Type B pancreatic cell (in vitro differentiated cells): ENCODE results near the gene DCHS1. TPM values are rescaled to one million over a fixed set of nuclear protein-coding genes. Genes with fewer than 3 reads are reported as not detected.

Experiments used
- DNase-seq: peaks from one replicate; pipeline ENCODE4 v3.0.0; 2021; ENCODE audit warnings: mixed read lengths; ENCODE audit not compliant: unreplicated experiment; ENCODE audit errors: extremely low spot score
- H3K27ac Mint-ChIP-seq: 2 replicates; pipeline ENCODE4 v1.8.0; 2021; ENCODE audit warnings: mild to moderate bottlenecking, mixed read lengths
- H3K27me3 Mint-ChIP-seq: 2 replicates; pipeline ENCODE4 v1.8.0; 2021; ENCODE audit warnings: mixed read lengths
- H3K36me3 Mint-ChIP-seq: 2 replicates; pipeline ENCODE4 v1.8.0; 2021; ENCODE audit warnings: mixed read lengths
- H3K4me1 Mint-ChIP-seq: one replicate; pipeline ENCODE4 v1.8.0; 2021; ENCODE audit warnings: mixed read lengths; ENCODE audit not compliant: unreplicated experiment
- H3K4me3 Mint-ChIP-seq: 2 replicates; pipeline ENCODE4 v1.8.0; 2021; ENCODE audit warnings: mild to moderate bottlenecking, mixed read lengths
- H3K9me3 Mint-ChIP-seq: 2 replicates; pipeline ENCODE4 v1.8.0; 2021; ENCODE audit warnings: mixed read lengths
- CTCF ChIP-seq: fragments of 200-600 bp; sonication (generic); conservative IDR thresholded peaks from 2 replicates; pipeline ENCODE4 v1.5.0; 2021; ENCODE audit warnings: antibody characterized with exemption, mild to moderate bottlenecking
- total RNA-seq: library from RNA; stranded (reverse); gene quantifications from 2 replicates; pipeline ENCODE4 v1.2.1, GENCODE V29; 2021; ENCODE audit warnings: low replicate concordance

Gene DCHS1
- total RNA-seq, 1 donor from 2014 or later: 54.9 TPM

DNA sequence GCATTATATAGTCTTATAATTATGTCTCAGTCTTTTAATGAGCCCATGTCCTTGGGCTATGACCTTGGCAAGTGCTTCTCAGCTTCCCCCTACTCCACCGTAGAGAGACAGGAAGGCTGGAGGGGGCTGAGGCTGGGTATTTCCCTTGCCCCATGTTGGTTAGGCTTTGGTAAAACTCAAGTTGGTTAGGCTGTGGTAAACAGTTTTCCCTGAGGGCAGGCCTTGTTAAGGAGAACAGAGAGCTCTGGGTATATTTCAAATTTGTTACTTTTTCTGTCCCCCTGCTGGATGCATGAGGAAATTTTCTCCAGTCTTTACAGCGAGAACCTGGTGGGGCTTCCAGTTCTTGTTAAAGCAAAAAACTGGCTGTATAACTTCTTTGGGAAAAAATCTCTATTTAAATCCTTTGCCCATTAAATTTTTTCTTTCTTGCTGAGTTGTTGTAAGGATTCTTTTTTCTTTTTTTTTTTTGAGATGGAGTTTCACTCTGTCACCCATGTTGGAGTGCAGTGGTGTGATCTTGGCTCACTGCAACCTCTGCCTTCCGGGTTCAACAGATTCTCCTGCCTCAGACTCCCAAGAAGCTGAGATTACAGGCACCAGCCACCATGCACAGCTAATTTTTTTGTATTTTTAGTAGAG lies 12.2 kb upstream of the DCHS1 start:
- TF ChIP-seq CTCF: peak; percentile 77
- Mint-ChIP-seq H3K9me3 (no peaks in the 10 kb centered on the region), H3K27ac (no peak overlapping the region), H3K27me3 (peaks cover 26% of the 10 kb centered on the region), H3K36me3 (peaks cover 4% of the 10 kb centered on the region), H3K4me3 (no peak overlapping the region), H3K4me1 (peaks cover 4% of the 10 kb centered on the region)
- no peak for DNase-seq

- Mint-ChIP-seq H3K4me1 (peaks cover 4% of the 10 kb centered on the region), H3K36me3 (peaks cover 4% of the 10 kb centered on the region), H3K27ac (no peak overlapping the region), H3K27me3 (peaks cover 32% of the 10 kb centered on the region), H3K9me3 (no peaks in the 10 kb centered on the region), H3K4me3 (no peak overlapping the region)
- no peak for TF ChIP-seq CTCF
- no peak for DNase-seq
These were observed 10.9 kb upstream of the DCHS1 start for GRCh38 chr11:6666302-6667183.

GRCh38 chr11:6664551-6664950 lies 8.9 kb upstream of the DCHS1 start:
- Mint-ChIP-seq H3K4me3 (no peak overlapping the region), H3K27me3 (peaks cover 26% of the 10 kb centered on the region), H3K4me1 (peaks cover 4% of the 10 kb centered on the region), H3K27ac (no peak overlapping the region), H3K36me3 (peaks cover 4% of the 10 kb centered on the region), H3K9me3 (no peaks in the 10 kb centered on the region)
- no peak for DNase-seq
- TF ChIP-seq CTCF: no peak

DNA sequence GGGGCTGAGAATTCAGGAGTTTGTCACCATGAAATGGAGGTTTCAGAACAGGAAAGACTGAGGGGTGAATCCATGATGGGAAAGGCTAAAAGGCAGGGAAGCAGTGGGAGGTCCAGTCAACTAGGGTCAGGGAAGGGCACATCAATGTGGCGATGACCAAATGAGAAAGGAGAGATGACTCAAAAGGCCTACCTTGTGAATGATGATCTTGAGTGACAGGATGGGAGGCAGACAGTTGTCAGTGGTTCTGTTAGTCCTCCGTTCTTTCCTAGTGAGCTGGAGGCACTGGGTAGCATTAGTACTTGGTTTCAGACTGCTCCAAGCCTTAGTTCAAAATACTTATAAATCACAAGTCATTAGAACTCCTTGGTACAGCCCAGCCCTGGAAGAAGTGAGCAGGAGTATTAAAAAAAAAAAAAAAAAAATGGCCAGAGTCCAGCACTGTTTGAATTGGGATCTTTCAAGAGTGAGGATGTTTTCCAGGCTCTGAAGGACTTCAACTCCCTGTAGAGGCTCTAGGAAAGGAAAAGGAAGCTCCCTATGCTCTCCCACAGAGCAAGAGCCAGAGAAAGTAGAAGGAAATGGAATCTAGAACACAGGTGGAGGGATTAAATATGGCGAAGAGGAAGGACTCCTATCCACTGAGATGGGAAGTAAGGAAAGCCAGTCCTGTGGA lies 8.3 kb upstream of the DCHS1 start:
- TF ChIP-seq CTCF: no peak
- Mint-ChIP-seq H3K27ac (no peak overlapping the region), H3K9me3 (no peaks in the 10 kb centered on the region), H3K4me1 (peaks cover 4% of the 10 kb centered on the region), H3K4me3 (no peak overlapping the region), H3K36me3 (peaks cover 4% of the 10 kb centered on the region), H3K27me3 (peaks cover 26% of the 10 kb centered on the region)
- no peak for DNase-seq

- TF ChIP-seq CTCF: no peak
- no peak for DNase-seq
- Mint-ChIP-seq H3K36me3 (peaks cover 4% of the 10 kb centered on the region), H3K9me3 (no peaks in the 10 kb centered on the region), H3K4me1 (peaks cover 13% of the 10 kb centered on the region), H3K4me3 (no peak overlapping the region), H3K27ac (no peak overlapping the region), H3K27me3 (peaks cover 40% of the 10 kb centered on the region)
These were observed 5.1 kb upstream of the DCHS1 start for GRCh38 chr11:6660712-6661111.
